K562 (cell line): ENCODE measurements around the gene PTPRM. TPM values are rescaled to one million over a fixed set of nuclear protein-coding genes. Genes with fewer than 3 reads are reported as not detected.

ENCODE experiments used
- ATAC-seq: fragments of 200-7000 bp; cut with Tn5 transposase; 3 replicates; pipeline ENCODE4 v1.9.1; 2020; ENCODE audit warnings: moderate library complexity
- BruUV-seq: library from RNA; stranded (reverse); fragments of 400-500 nt; replicated peaks from 2 replicates; lab custom pipeline; 2021; lab: Mats Ljungman, UMichigan
- CTCF ChIA-PET: fragments of 300-600 bp; formaldehyde crosslinking; extraction: SDS; loops from one replicate; lab custom pipeline; 2021; ENCODE audit warnings: low intra/inter-chr PET ratio; lab: Yijun Ruan, JAX
- POLR2A ChIA-PET: fragments of 300-600, 350-650 bp; sonication (Branson Sonifier 250); formaldehyde crosslinking; extraction: SDS; loops from one replicate; lab custom pipeline; 2021; ENCODE audit warnings: antibody characterized with exemption, inconsistent platforms; lab: Yijun Ruan, JAX
- DNase-seq, 4 experiments: peaks; one replicate each; pipeline versions ENCODE4 v3.0.0 to v3.0.0-alpha.2; 2011 to 2018; ENCODE audit warnings: low spot score in 3 of 4, mixed read lengths in 3 of 4; ENCODE audit errors: extremely low read depth in 1 of 4
- FAIRE-seq: peaks from 2 replicates; lab custom pipeline; 2011; peaks lifted over from hg19 to GRCh38; lab: Jason Lieb, UNC
- H2AFZ ChIP-seq: 2 replicates; pipeline ENCODE4 v1.6.0; 2011; ENCODE audit warnings: low read depth, low read length, control low read depth, inconsistent platforms
- H3K27ac ChIP-seq: fragments of 200-600 bp; 3 replicates; pipeline ENCODE4 v1.8.0; 2011; ENCODE audit warnings: low read depth, mild to moderate bottlenecking, control low read depth, inconsistent platforms, low read length, moderate library complexity, mixed read lengths; ENCODE audit errors: extremely low read depth
- H3K27me3 ChIP-seq, 2 experiments: fragments of 300-600 bp in 1 of 2; 2 replicates in 1 of 2; 3 replicates in 1 of 2; pipeline versions ENCODE4 v1.6.0 to v1.8.0; 2011; ENCODE audit warnings: inconsistent platforms in 2 of 2, low read length in 2 of 2, mild to moderate bottlenecking in 1 of 2, mixed read lengths in 1 of 2, moderate library complexity in 1 of 2; ENCODE audit not compliant: control insufficient read depth in 2 of 2, insufficient read depth in 2 of 2
- H3K36me3 ChIP-seq: fragments of 300-600 bp; 3 replicates; pipeline ENCODE4 v1.8.0; 2011; ENCODE audit warnings: mild to moderate bottlenecking, low read length, inconsistent platforms; ENCODE audit not compliant: control insufficient read depth, insufficient read depth
- H3K4me1 ChIP-seq, 2 experiments: fragments of 200-600 bp in 1 of 2; replicated peaks in 1 of 2; 2 replicates in 1 of 2; 3 replicates in 1 of 2; pipeline versions ENCODE4 v1.5.1 to v1.8.0; 2011; ENCODE audit warnings: inconsistent platforms in 2 of 2, low read length in 2 of 2, mild to moderate bottlenecking in 1 of 2, mixed read lengths in 1 of 2, moderate library complexity in 1 of 2; ENCODE audit not compliant: control insufficient read depth in 2 of 2, insufficient read depth in 2 of 2
- H3K4me2 ChIP-seq: 2 replicates; pipeline ENCODE4 v1.6.1; 2011; ENCODE audit warnings: low read length, control low read depth, inconsistent platforms, mixed read lengths; ENCODE audit not compliant: insufficient read depth
- H3K4me3 ChIP-seq: fragments of 200-600 bp; sonication (generic), shearing (Covaris generic); 2 replicates; pipeline ENCODE4 v1.5.1; 2016; ENCODE audit warnings: control low read depth, inconsistent platforms
- H3K79me2 ChIP-seq: fragments of 200-600 bp; 3 replicates; pipeline ENCODE4 v1.8.0; 2011; ENCODE audit warnings: low read length, inconsistent platforms; ENCODE audit not compliant: control insufficient read depth, insufficient read depth
- H3K9ac ChIP-seq, 2 experiments: 2 replicates each; pipeline versions ENCODE4 v1.6.0 to v1.6.1; 2011; ENCODE audit warnings: low read depth in 2 of 2, low read length in 2 of 2, control low read depth in 1 of 2, inconsistent platforms in 1 of 2, mild to moderate bottlenecking in 1 of 2, mixed read lengths in 1 of 2; ENCODE audit not compliant: insufficient read depth in 1 of 2
- H3K9me1 ChIP-seq: one replicate; pipeline ENCODE4 v1.6.0; 2011; ENCODE audit warnings: inconsistent platforms, mild to moderate bottlenecking, low read length, moderate library complexity; ENCODE audit not compliant: control insufficient read depth, insufficient read depth
- H3K9me3 ChIP-seq: replicated peaks from 2 replicates; pipeline ENCODE4 v1.5.1; 2011; ENCODE audit warnings: low read depth, low read length, inconsistent platforms; ENCODE audit not compliant: control insufficient read depth, insufficient read depth
- H4K20me1 ChIP-seq: replicated peaks from 2 replicates; pipeline ENCODE4 v1.6.1; 2011; ENCODE audit warnings: low read length, inconsistent platforms, mixed read lengths; ENCODE audit not compliant: control insufficient read depth, insufficient read depth
- E2F3 ChIP-seq: fragments of 250-450 bp; sonication (Bioruptor Pico); IDR thresholded peaks from 2 replicates; pipeline ENCODE4 v1.4.0; 2020; ENCODE audit warnings: mild to moderate bottlenecking
- FOSL1 ChIP-seq: fragments of 200-800 bp; sonication (Bioruptor generic); conservative IDR thresholded peaks from 2 replicates; pipeline ENCODE4 v1.6.1; 2016; ENCODE audit warnings: missing genetic modification characterization, missing compliant biosample characterization
- FOXO4 ChIP-seq: fragments of 450-650 bp; formaldehyde crosslinking; IDR thresholded peaks from 2 replicates; pipeline ENCODE4 v1.4.0; 2020; ENCODE audit warnings: mild to moderate bottlenecking, moderate library complexity
- GTF2F1 ChIP-seq: IDR thresholded peaks from 2 replicates; pipeline ENCODE4 v1.6.1; 2011; ENCODE audit warnings: low read depth, low read length, improper control_type of control experiment
- HDAC2 ChIP-seq: fragments of 450-650 bp; IDR thresholded peaks from 2 replicates; pipeline ENCODE4 v1.6.1; 2016; ENCODE audit warnings: mild to moderate bottlenecking
- MCM3 ChIP-seq: fragments of 450-650 bp; IDR thresholded peaks from 2 replicates; pipeline ENCODE4 v1.6.1; 2016
- RFX5 ChIP-seq: IDR thresholded peaks from 2 replicates; pipeline ENCODE4 v1.6.1; 2011; ENCODE audit warnings: low read depth, mild to moderate bottlenecking, improper control_type of control experiment, low read length
- SMC3 ChIP-seq: conservative IDR thresholded peaks from 2 replicates; pipeline ENCODE4 v1.6.1; 2011; ENCODE audit warnings: low read depth, low read length, improper control_type of control experiment; ENCODE audit not compliant: insufficient read depth
- STAG1 ChIP-seq: sonication (generic); formaldehyde crosslinking; IDR thresholded peaks from 2 replicates; pipeline ENCODE4 v1.5.0; 2020; ENCODE audit warnings: missing genetic modification reagents, borderline replicate concordance
- WHSC1 ChIP-seq: IDR thresholded peaks from one replicate; pipeline ENCODE4 v1.6.1; 2012; ENCODE audit warnings: low read length, control low read depth, inconsistent platforms
- ZBTB17 ChIP-seq: fragments of 450-650 bp; formaldehyde crosslinking; IDR thresholded peaks from 2 replicates; pipeline ENCODE4 v1.4.0; 2020; ENCODE audit warnings: mild to moderate bottlenecking
- ZFP30 ChIP-seq: fragments of 250-450 bp; sonication (Bioruptor Pico); IDR thresholded peaks from 2 replicates; pipeline ENCODE4 v1.8.0; 2022; ENCODE audit warnings: moderate library complexity, mild to moderate bottlenecking, inconsistent platforms, borderline replicate concordance
- ZNF395 ChIP-seq: fragments of 200-800 bp; sonication (Bioruptor generic); IDR thresholded peaks from 2 replicates; pipeline ENCODE4 v1.6.1; 2017; ENCODE audit warnings: missing genetic modification characterization, missing compliant biosample characterization
- ZNF408 ChIP-seq: fragments of 250-450 bp; sonication (Bioruptor Pico); IDR thresholded peaks from 2 replicates; pipeline ENCODE4 v1.4.0; 2020; ENCODE audit warnings: low read depth, mild to moderate bottlenecking, moderate library complexity
- ZNF639 ChIP-seq, 2 experiments: fragments of 200-800 bp in 1 of 2; sonication (Bioruptor generic) in 1 of 2; sonication (generic) in 1 of 2; formaldehyde crosslinking in 1 of 2; IDR thresholded peaks in 1 of 2; conservative IDR thresholded peaks in 1 of 2; 2 replicates each; pipeline versions ENCODE4 v1.5.0 to v1.6.1; 2016 to 2020; ENCODE audit warnings: missing compliant biosample characterization in 1 of 2, missing genetic modification characterization in 1 of 2, missing genetic modification reagents in 1 of 2
- WGBS: fragments of 100-300 bp; shearing (Covaris generic); methylation state at CpG from one replicate; pipeline ENCODE4 v1.1.6; 2016; ENCODE audit warnings: low coverage, mixed read lengths; ENCODE audit not compliant: insufficient coverage; ENCODE audit errors: missing lambda C conversion rate; 5-methylcytosine and 5-hydroxymethylcytosine counted together
- in situ Hi-C: fragments of 300-500 bp; cut with MboI; formaldehyde crosslinking; loops from 4 replicates; pipeline ENCODE4 v1.15.0; 2018; ENCODE audit warnings: inconsistent platforms, mixed read lengths
- intact Hi-C: fragments of 100-400 bp; cut with micrococcal nuclease; formaldehyde crosslinking; loops from 2 replicates; pipeline ENCODE4 v1.14.2; 2022
- polyA plus RNA-seq, 8 experiments: library from polyadenylated mRNA; depleted of rRNA in 4 of 8; stranded (reverse) in 5 of 8; unstranded in 3 of 8; fragments of >200 nt; fragmentation: Nextera tagmentation in 2 of 8; fragmentation: Illumina TruSeq in 1 of 8; extraction: Ambion mirVana in 2 of 8; extraction: Trizol in 1 of 8; gene quantifications; 2 replicates each; pipeline versions ENCODE4 v1.2.1 to v1.2.3, GENCODE V29; 2011 to 2014; ENCODE audit warnings: inconsistent platforms in 1 of 8, missing spikeins in 1 of 8
- total RNA-seq, 7 experiments: library from RNA; depleted of rRNA in 6 of 7; stranded (reverse); fragments of >200 nt in 6 of 7; fragmentation: Illumina TruSeq in 2 of 7; extraction: Trizol in 2 of 7; gene quantifications; 2 replicates each; pipeline versions ENCODE4 v1.2.1 to v1.2.3, GENCODE V29; 2011 to 2021; ENCODE audit warnings: low replicate concordance in 1 of 7

PTPRM gene
- total and polyA plus RNA-seq, 9 of the 15 experiments (the other 6 are each of a cell fraction or from before 2014, with no cell fraction given) = 0.03 to 0.16 (median 0.08) TPM; not detected in 3

GRCh38 chr18:8422391-8422790 lies 855.3 kb downstream of the PTPRM start (continued):
- no peak for TF ChIP-seq WHSC1
- TF ChIP-seq, all 486 proteins: peak for 0

GRCh38 chr18:8423051-8423557 lies 856.0 kb downstream of the PTPRM start:
- no peak for FAIRE-seq
- ChIA-PET CTCF (no interaction called here), POLR2A (interaction anchor here (0.7 kb wide), 1 partner anchor 70 kb away, joined by 3 read pairs; no protein-coding TSS in a partner anchor)
- ATAC-seq = peak; percentile 15; the same call in 2 of the 3 replicates
- in situ Hi-C loops (no loop called here), intact Hi-C loops (no loop called here)
- Histone ChIP-seq H3K27ac (no peak overlapping the region), H4K20me1 (no peaks in the 10 kb centered on the region), H3K4me1 (no peaks in the 10 kb centered on the region; a peak in 1 of 5 replicates), H3K4me3 (no peak overlapping the region), H3K4me2 (no peak overlapping the region), H3K9me3 (no peaks in the 10 kb centered on the region), H3K36me3 (no peaks in the 10 kb centered on the region), H3K9ac (no peak overlapping the region), H2AFZ (no peak overlapping the region), H3K79me2 (no peaks in the 10 kb centered on the region), H3K9me1 (no peaks in the 10 kb centered on the region), H3K27me3 (peaks cover 10 to 52% of the 10 kb centered on the region in 2 experiments)
- 4% methylated on average over 11 of the region's 11 CpGs for WGBS
- no TSS peak for BruUV-seq
- peak in 1 of 4 experiments; percentile 5 for DNase-seq
- TF ChIP-seq STAG1 (CRISPR knock-in tag) (no peak), HDAC2 (no peak), E2F3 (no peak), ZFP30 (no peak), WHSC1 (no peak), ZBTB17 (no peak), FOXO4 (CRISPR knock-in tag) (no peak), FOSL1 (tag) (peak; percentile 23; the same call in 1 of the 2 replicates), ZNF395 (CRISPR knock-in tag) (no peak), SMC3 (no peak), RFX5 (no peak), ZNF408 (CRISPR knock-in tag) (no peak), GTF2F1 (no peak), ZNF639 (CRISPR knock-in tag; conservative IDR thresholded peaks at IDR 0.05 in 1 of 2, IDR thresholded peaks at IDR 0.05 in 1 of 2) (no peak), MCM3 (no peak)
